Gastrocnemius medialis (tissue), 4 donors: ENCODE measurements around the gene STUB1. TPM values are rescaled to one million over a fixed set of nuclear protein-coding genes. Genes with fewer than 3 reads are reported as not detected.

ENCODE experiments used
- ATAC-seq, 2 donors: fragments of 150-250 bp; one replicate each; pipeline ENCODE4 v1.9.1; 2016
- DNase-seq, 2 donors: peaks; one replicate each; pipeline ENCODE4 v3.0.0-alpha.2; 2019
- H3K27ac ChIP-seq, 4 donors: fragments of 200-600 bp; sonication (generic); 1 replicate in 1 of 4; 2 replicates in 3 of 4; pipeline ENCODE4 v1.5.1; 2016 to 2018; ENCODE audit warnings: mild to moderate bottlenecking in 2 of 4, moderate library complexity in 1 of 4
- H3K27me3 ChIP-seq, 3 donors: fragments of 200-600 bp; sonication (generic) in 2 of 3; 1 replicate in 1 of 3; 2 replicates in 2 of 3; pipeline versions ENCODE4 v1.5.1 to v1.6.0; 2016 to 2019; ENCODE audit warnings: mild to moderate bottlenecking in 1 of 3, moderate library complexity in 1 of 3
- H3K36me3 ChIP-seq, 2 donors: fragments of 200-600 bp; sonication (generic) in 1 of 2; one replicate each; pipeline ENCODE4 v1.5.1; 2017 to 2018
- H3K4me1 ChIP-seq, 2 donors: fragments of 200-600 bp; sonication (generic) in 1 of 2; one replicate each; pipeline ENCODE4 v1.5.1; 2016 to 2017; ENCODE audit warnings: mild to moderate bottlenecking in 2 of 2
- H3K4me3 ChIP-seq, 4 donors: fragments of 200-600 bp; sonication (generic) in 3 of 4; 1 replicate in 1 of 4; 2 replicates in 3 of 4; pipeline ENCODE4 v1.5.1; 2016 to 2019; ENCODE audit warnings: mild to moderate bottlenecking in 2 of 4
- H3K9me3 ChIP-seq, 3 donors: fragments of 200-600 bp; sonication (generic) in 2 of 3; 1 replicate in 1 of 3; 2 replicates in 2 of 3; pipeline ENCODE4 v1.5.1; 2016 to 2019
- CTCF ChIP-seq, 5 experiments: fragments of 450-650 bp in 3 of 5; fragments of 200-600 bp in 2 of 5; sonication (generic) in 2 of 5; IDR thresholded peaks in 4 of 5; conservative IDR thresholded peaks in 1 of 5; 1 replicate in 4 of 5; 2 replicates in 1 of 5; pipeline ENCODE4 v1.5.1; 2016 to 2019; ENCODE audit warnings: antibody characterized with exemption in 5 of 5, mild to moderate bottlenecking in 3 of 5, moderate library complexity in 3 of 5
- POLR2A ChIP-seq, 2 donors: fragments of 450-650 bp; IDR thresholded peaks; one replicate each; pipeline ENCODE4 v1.6.1; 2017; ENCODE audit warnings: antibody characterized with exemption in 2 of 2, mild to moderate bottlenecking in 2 of 2, moderate library complexity in 2 of 2
- in situ Hi-C, 4 donors: fragments of 200-750 bp; cut with MboI; loops; one replicate each; pipeline versions ENCODE4 v1.15.0 to v1.8.0; 2017; ENCODE audit warnings: low sequenced_read_pairs in 4 of 4
- intact Hi-C: fragments of 100-400 bp; cut with DNase I; formaldehyde crosslinking; loops from one replicate; pipeline ENCODE4 v1.15.1; 2023; ENCODE audit warnings: low total_unique reads
- total RNA-seq, 4 donors: library from RNA; depleted of rRNA; stranded (reverse); fragments of >200 nt; gene quantifications; one replicate each; pipeline versions ENCODE4 v1.1.0 to v1.2.3, GENCODE V29; 2016

STUB1 gene
- total RNA-seq, 4 donors from 2014 or later, result 144 to 229 (median 204) TPM

- Histone ChIP-seq H3K27ac (no peak overlapping the region), H3K4me1 (peaks cover 0 to 4% of the 10 kb centered on the region in 2 donors), H3K9me3 (no peaks in the 10 kb centered on the region), H3K27me3 (peaks cover 59 to 65% (median 63%) of the 10 kb centered on the region in 3 donors), H3K36me3 (no peaks in the 10 kb centered on the region), H3K4me3 (no peak overlapping the region)
- in situ Hi-C loops (no loop called here), intact Hi-C loops (no loop called here)
- ATAC-seq (no peak), DNase-seq (no peak)
- no peak for TF ChIP-seq CTCF (IDR thresholded peaks at IDR 0.05 in 4 of 5, conservative IDR thresholded peaks at IDR 0.05 in 1 of 5)
- TF ChIP-seq POLR2A (IDR thresholded peaks at IDR 0.05), result no peak
Observed at GRCh38 chr16:708959-709358, 28.7 kb downstream of the STUB1 start.

- no peak for TF ChIP-seq CTCF (IDR thresholded peaks at IDR 0.05 in 4 of 5, conservative IDR thresholded peaks at IDR 0.05 in 1 of 5)
- TF ChIP-seq POLR2A (IDR thresholded peaks at IDR 0.05), result no peak
- H3K4me3 ChIP-seq, result no peak overlapping the region
- intact Hi-C loops (no loop called here), in situ Hi-C loops (no loop called here)
- H3K27me3 ChIP-seq, result peaks cover 52 to 56% (median 55%) of the 10 kb centered on the region in 3 donors
- no peaks in the 10 kb centered on the region for H3K36me3 ChIP-seq
- H3K27ac ChIP-seq, result no peak overlapping the region
- H3K9me3 ChIP-seq, result no peaks in the 10 kb centered on the region
- ATAC-seq (no peak), DNase-seq (no peak)
- H3K4me1 ChIP-seq, result peaks cover 3 to 7% of the 10 kb centered on the region in 2 donors
Observed at GRCh38 chr16:709566-710499, 29.6 kb downstream of the STUB1 start.

- peaks cover 49 to 53% (median 51%) of the 10 kb centered on the region in 3 donors for H3K27me3 ChIP-seq
- no peaks in the 10 kb centered on the region for H3K36me3 ChIP-seq
- intact Hi-C loops, result loop anchor here (1.0 kb wide), 2 partner anchors 31 to 75 kb away; no protein-coding TSS in a partner anchor
- H3K4me1 ChIP-seq, result peaks cover 3 to 7% of the 10 kb centered on the region in 2 donors
- no peak for ATAC-seq
- H3K27ac ChIP-seq, result no peak overlapping the region
- TF ChIP-seq POLR2A (IDR thresholded peaks at IDR 0.05) (no peak), CTCF (IDR thresholded peaks at IDR 0.05 in 4 of 5, conservative IDR thresholded peaks at IDR 0.05 in 1 of 5) (no peak)
- H3K9me3 ChIP-seq, result no peaks in the 10 kb centered on the region
- in situ Hi-C loops, result no loop called here
- no peak overlapping the region for H3K4me3 ChIP-seq
- no peak for DNase-seq
Observed at GRCh38 chr16:710500-711075, 30.4 kb downstream of the STUB1 start.

GRCh38 chr16:711084-711483, 30.9 kb downstream of the STUB1 start:
- no peak overlapping the region for H3K4me3 ChIP-seq
- H3K9me3 ChIP-seq, result no peaks in the 10 kb centered on the region
- intact Hi-C loops (loop anchor here (1.0 kb wide), 2 partner anchors 30 to 74 kb away; no protein-coding TSS in a partner anchor), in situ Hi-C loops (no loop called here)
- H3K36me3 ChIP-seq, result no peaks in the 10 kb centered on the region
- no peak for ATAC-seq
- no peak overlapping the region for H3K27ac ChIP-seq
- H3K27me3 ChIP-seq, result peaks cover 49 to 52% (median 50%) of the 10 kb centered on the region in 3 donors
- H3K4me1 ChIP-seq, result peaks cover 8 to 11% of the 10 kb centered on the region in 2 donors
- no peak for DNase-seq
- no peak for TF ChIP-seq POLR2A (IDR thresholded peaks at IDR 0.05)
- no peak for TF ChIP-seq CTCF (IDR thresholded peaks at IDR 0.05 in 4 of 5, conservative IDR thresholded peaks at IDR 0.05 in 1 of 5)
